Prostate gland (tissue), 2 donors: ENCODE results near the gene CRY2. TPM values are rescaled to one million over a fixed set of nuclear protein-coding genes. Genes with fewer than 3 reads are reported as not detected.

Source experiments
- DNase-seq: peaks from one replicate; pipeline ENCODE4 v3.0.0-alpha.2; 2019; ENCODE audit warnings: low spot score
- H3K27ac ChIP-seq, 2 donors: fragments of 200-600 bp; sonication (generic); 2 replicates each; pipeline ENCODE4 v1.5.1; 2017 to 2019
- H3K27me3 ChIP-seq: fragments of 200-600 bp; sonication (generic); replicated peaks from 2 replicates; pipeline ENCODE4 v1.5.1; 2019; ENCODE audit not compliant: insufficient read depth
- H3K36me3 ChIP-seq, 2 donors: fragments of 200-600 bp; sonication (generic); 1 replicate in 1 of 2; 2 replicates in 1 of 2; pipeline versions ENCODE4 v1.5.1 to v1.8.1; 2017 to 2019
- H3K4me1 ChIP-seq: fragments of 200-600 bp; sonication (generic); replicated peaks from 2 replicates; pipeline ENCODE4 v1.5.1; 2019
- H3K4me3 ChIP-seq, 2 donors: fragments of 200-600 bp; sonication (generic); 2 replicates each; pipeline ENCODE4 v1.5.1; 2017 to 2019
- H3K9me3 ChIP-seq: fragments of 200-600 bp; sonication (generic); 2 replicates; pipeline ENCODE4 v1.5.1; 2017
- CTCF ChIP-seq, 4 experiments: fragments of 200-600 bp in 2 of 4; fragments of 450-650 bp in 2 of 4; sonication (generic) in 2 of 4; IDR thresholded peaks; 1 replicate in 3 of 4; 2 replicates in 1 of 4; pipeline ENCODE4 v1.5.1; 2016 to 2019; ENCODE audit warnings: antibody characterized with exemption in 4 of 4, mild to moderate bottlenecking in 2 of 4, moderate library complexity in 2 of 4
- POLR2A ChIP-seq: fragments of 450-650 bp; IDR thresholded peaks from one replicate; pipeline ENCODE4 v1.6.1; 2016; ENCODE audit warnings: antibody characterized with exemption, mild to moderate bottlenecking
- POLR2AphosphoS5 ChIP-seq: sonication (generic); formaldehyde crosslinking; IDR thresholded peaks from one replicate; pipeline ENCODE4 v1.6.1; 2017; ENCODE audit warnings: antibody characterized with exemption
- WGBS: methylation state at CpG from one replicate; pipeline ENCODE4 v1.1.5; 2018; 5-methylcytosine and 5-hydroxymethylcytosine counted together
- intact Hi-C: fragments of 100-400 bp; cut with DNase I; formaldehyde crosslinking; loops from one replicate; pipeline ENCODE4 v1.14.2; 2022
- total RNA-seq, 2 donors: library from RNA; depleted of rRNA; stranded (reverse); fragments of >200 nt; gene quantifications; one replicate each; pipeline ENCODE4 v1.1.0, GENCODE V29; 2016

The CRY2 gene
- total RNA-seq, 2 donors from 2014 or later = 45.4 to 70.8 TPM

DNA sequence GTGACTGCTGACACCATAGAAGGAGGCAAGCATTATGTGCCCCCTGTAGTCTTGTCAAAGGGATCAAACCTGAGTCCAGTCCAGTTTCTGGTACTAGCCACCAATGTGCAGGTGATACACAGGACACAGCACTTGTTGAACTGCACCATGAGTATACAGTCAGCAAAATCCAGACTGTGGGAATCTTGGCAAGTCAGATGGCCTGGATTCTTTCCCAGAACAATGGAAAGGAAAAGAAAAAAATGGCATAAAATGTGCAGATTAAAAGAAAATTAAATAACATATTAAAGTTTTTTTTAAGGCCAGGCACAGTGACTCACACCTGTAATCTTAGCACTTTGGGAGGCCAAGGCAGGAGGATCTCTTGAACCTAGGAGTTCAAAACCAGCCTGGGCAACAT lies 16.8 kb downstream of the CRY2 start:
- TF ChIP-seq POLR2AphosphoS5 (no peak), POLR2A (no peak), CTCF (IDR thresholded peaks at IDR 0.05) (no peak)
- Histone ChIP-seq H3K9me3 (no peaks in the 10 kb centered on the region), H3K4me3 (no peak overlapping the region), H3K27ac (no peak overlapping the region), H3K4me1 (peaks cover 4% of the 10 kb centered on the region), H3K27me3 (no peaks in the 10 kb centered on the region), H3K36me3 (peaks cover 17 to 38% of the 10 kb centered on the region in 2 donors)
- no peak for DNase-seq
- intact Hi-C loops = no loop called here

DNA sequence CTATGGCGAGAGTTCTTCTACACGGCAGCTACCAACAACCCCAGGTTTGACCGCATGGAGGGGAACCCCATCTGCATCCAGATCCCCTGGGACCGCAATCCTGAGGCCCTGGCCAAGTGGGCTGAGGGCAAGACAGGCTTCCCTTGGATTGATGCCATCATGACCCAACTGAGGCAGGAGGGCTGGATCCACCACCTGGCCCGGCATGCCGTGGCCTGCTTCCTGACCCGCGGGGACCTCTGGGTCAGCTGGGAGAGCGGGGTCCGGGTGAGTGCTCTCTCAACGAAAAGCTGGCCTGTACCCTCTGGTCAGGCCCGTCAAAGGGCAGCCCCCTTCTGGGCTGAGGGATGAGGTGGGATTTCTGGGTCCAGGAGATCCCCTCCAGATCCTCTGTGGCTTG lies 22.3 kb downstream of the CRY2 start:
- intact Hi-C loops = no loop called here
- TF ChIP-seq POLR2A (no peak), POLR2AphosphoS5 (no peak), CTCF (IDR thresholded peaks at IDR 0.05) (no peak)
- WGBS = 93% methylated on average over 12 of the region's 12 CpGs
- Histone ChIP-seq H3K27ac (no peak overlapping the region), H3K9me3 (no peaks in the 10 kb centered on the region), H3K4me1 (no peaks in the 10 kb centered on the region), H3K36me3 (peaks cover 33 to 34% of the 10 kb centered on the region in 2 donors), H3K4me3 (no peak overlapping the region), H3K27me3 (no peaks in the 10 kb centered on the region)
- DNase-seq = no peak

DNA sequence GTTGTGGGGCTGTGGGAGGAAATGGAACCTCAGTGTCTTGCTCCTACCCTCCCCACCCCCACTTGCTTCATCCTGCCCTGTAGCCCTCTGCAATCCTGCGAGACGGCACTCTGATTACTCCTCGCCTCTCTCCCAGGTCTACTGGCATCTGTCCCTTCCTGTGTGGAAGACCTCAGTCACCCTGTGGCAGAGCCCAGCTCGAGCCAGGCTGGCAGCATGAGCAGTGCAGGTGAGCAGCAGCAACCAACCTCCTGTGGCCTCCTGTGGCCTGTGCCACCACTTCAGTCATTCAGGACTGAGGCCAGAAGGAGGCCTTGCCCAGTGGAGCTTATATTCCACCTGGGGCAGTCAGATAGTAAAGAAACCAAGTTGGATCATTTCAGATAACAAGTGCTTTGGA lies 23.4 kb downstream of the CRY2 start:
- no peaks in the 10 kb centered on the region for H3K9me3 ChIP-seq
- H3K36me3 ChIP-seq = peaks cover 33 to 34% of the 10 kb centered on the region in 2 donors
- H3K27me3 ChIP-seq = no peaks in the 10 kb centered on the region
- DNase-seq = no peak
- 89% methylated on average over 4 of the region's 4 CpGs for WGBS
- no peak overlapping the region for H3K4me3 ChIP-seq
- no peak for TF ChIP-seq POLR2AphosphoS5
- no peak overlapping the region for H3K27ac ChIP-seq
- intact Hi-C loops = no loop called here
- no peaks in the 10 kb centered on the region for H3K4me1 ChIP-seq

- H3K27me3 ChIP-seq = no peaks in the 10 kb centered on the region
- H3K36me3 ChIP-seq = peaks cover 31% of the 10 kb centered on the region in 2 donors
- H3K9me3 ChIP-seq = no peaks in the 10 kb centered on the region
- H3K4me3 ChIP-seq = no peak overlapping the region
- H3K27ac ChIP-seq = no peak overlapping the region
- intact Hi-C loops = no loop called here
- 89% methylated on average over 2 of the region's 2 CpGs for WGBS
- no peaks in the 10 kb centered on the region for H3K4me1 ChIP-seq
- no peak for DNase-seq
- no peak for TF ChIP-seq POLR2A
- TF ChIP-seq POLR2AphosphoS5 = no peak
- TF ChIP-seq CTCF (IDR thresholded peaks at IDR 0.05) = no peak
Measured at GRCh38 chr11:45871638-45872037, 24.4 kb downstream of the CRY2 start.

DNA sequence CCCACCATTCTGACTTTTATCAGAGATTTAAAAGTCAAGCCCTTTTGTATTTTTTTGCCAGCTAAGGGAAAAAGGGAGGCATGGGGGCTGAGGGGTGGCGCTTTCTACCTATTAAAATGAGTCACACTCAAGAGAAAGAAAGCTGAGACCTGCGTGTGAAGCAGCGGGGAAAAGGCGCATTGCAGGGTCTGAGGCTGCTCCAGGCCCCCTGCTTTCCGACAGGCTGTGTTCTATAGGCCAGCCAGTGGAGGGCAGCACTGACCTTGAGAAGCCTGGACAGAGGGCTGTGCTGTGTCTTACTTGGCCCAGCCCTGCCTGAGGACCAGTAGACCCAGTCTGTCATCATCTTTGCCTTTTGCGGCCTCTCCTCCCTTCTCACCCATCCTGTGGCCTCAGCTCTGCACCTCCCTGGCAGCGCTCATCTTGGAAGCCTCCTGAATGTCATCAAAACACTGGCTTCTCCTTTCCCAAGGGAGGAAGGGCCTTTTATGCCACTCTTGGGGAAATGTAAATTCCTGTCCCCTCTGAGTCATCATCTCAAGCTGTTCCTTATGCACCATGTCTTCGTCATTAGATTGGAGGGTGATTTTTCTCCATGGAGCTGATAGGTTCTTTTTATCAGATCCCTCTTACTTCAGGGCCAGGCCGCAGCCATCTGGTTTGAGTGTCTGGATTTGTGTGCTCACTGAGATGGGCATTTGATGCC lies 25.5 kb downstream of the CRY2 start:
- TF ChIP-seq POLR2A (no peak), CTCF (IDR thresholded peaks at IDR 0.05) (peak in 3 of 4 experiments; percentile 47 to 70 (median 69)), POLR2AphosphoS5 (peak; percentile 21)
- H3K4me3 ChIP-seq = no peak overlapping the region
- H3K27me3 ChIP-seq = no peaks in the 10 kb centered on the region
- DNase-seq = peak; percentile 59
- H3K4me1 ChIP-seq = no peaks in the 10 kb centered on the region
- 55% methylated on average over 9 of the region's 9 CpGs for WGBS
- no peaks in the 10 kb centered on the region for H3K9me3 ChIP-seq
- no peak overlapping the region for H3K27ac ChIP-seq
- intact Hi-C loops = no loop called here
- peaks cover 21 to 31% of the 10 kb centered on the region in 2 donors for H3K36me3 ChIP-seq
